Kidney (tissue), 14 donors: ENCODE data around the gene STAP2. TPM values are rescaled to one million over a fixed set of nuclear protein-coding genes. Genes with fewer than 3 reads are reported as not detected.

Experiments
- DNase-seq, 5 donors: peaks; one replicate each; pipeline ENCODE4 v3.0.0-alpha.2; 2013 to 2020
- FAIRE-seq: peaks from 2 replicates; lab custom pipeline; 2012; peaks lifted over from hg19 to GRCh38; lab: Jason Lieb, UNC
- H3K27ac ChIP-seq, 2 donors: one replicate each; pipeline ENCODE4 v1.7.0; 2013; ENCODE audit warnings: low read depth in 2 of 2, low read length in 2 of 2, inconsistent platforms in 1 of 2
- H3K27me3 ChIP-seq: one replicate; pipeline ENCODE4 v1.7.1; 2013; ENCODE audit warnings: low read length, inconsistent platforms; ENCODE audit not compliant: control insufficient read depth, insufficient read depth
- H3K36me3 ChIP-seq, 3 donors: one replicate each; pipeline versions ENCODE4 v1.7.0 to v1.7.1; 2013; ENCODE audit warnings: low read length in 3 of 3, control low read depth in 1 of 3, inconsistent platforms in 1 of 3; ENCODE audit not compliant: insufficient read depth in 3 of 3, control insufficient read depth in 2 of 3
- H3K4me1 ChIP-seq, 3 donors: one replicate each; pipeline versions ENCODE4 v1.7.0 to v1.7.1; 2013; ENCODE audit warnings: low read length in 3 of 3, inconsistent platforms in 1 of 3, low read depth in 1 of 3; ENCODE audit not compliant: control insufficient read depth in 2 of 3, insufficient read depth in 2 of 3
- H3K4me3 ChIP-seq, 3 donors: one replicate each; pipeline versions ENCODE4 v1.7.0 to v1.8.1; 2013; ENCODE audit warnings: low read length in 3 of 3, control low read depth in 1 of 3, inconsistent platforms in 1 of 3
- H3K9ac ChIP-seq, 3 donors: one replicate each; pipeline versions ENCODE4 v1.7.0 to v1.7.1; 2013; ENCODE audit warnings: low read length in 3 of 3, control low read depth in 1 of 3, inconsistent platforms in 1 of 3
- H3K9me3 ChIP-seq, 3 donors: one replicate each; pipeline versions ENCODE4 v1.7.0 to v1.7.1; 2013; ENCODE audit warnings: low read length in 3 of 3, control low read depth in 1 of 3, inconsistent platforms in 1 of 3; ENCODE audit not compliant: control insufficient read depth in 2 of 3, insufficient read depth in 1 of 3
- intact Hi-C: fragments of 100-400 bp; cut with DNase I; formaldehyde crosslinking; loops from one replicate; pipeline ENCODE4 v1.11.1; 2022
- polyA plus RNA-seq: library from polyadenylated mRNA; stranded (reverse); fragments of 350-450 nt; fragmentation: Illumina TruSeq; extraction: RNeasy Lipid Tissue Mini Kit (QIAGEN cat#74804); gene quantifications from one replicate; pipeline ENCODE4 v1.2.3, GENCODE V29; 2014; ENCODE audit warnings: low read depth, low replicate concordance; ENCODE audit not compliant: insufficient read depth
- total RNA-seq: library from RNA; stranded (reverse); fragmentation: NEBNext Ultra II Directional; extraction: Animal tissue kit (Norgen Biotek cat#: 25700); gene quantifications from one replicate; pipeline ENCODE4 v1.2.1, GENCODE V29; 2021
- TF ChIP-seq, protein P1 (sequence below): IDR thresholded peaks from 3 replicates; pipeline ENCODE4 v1.5.1; 2012; ENCODE audit warnings: mild to moderate bottlenecking, moderate library complexity, borderline replicate concordance; ENCODE audit not compliant: insufficient read depth; ENCODE audit errors: extremely low read depth
- donor health status: control.
- donor health status: control.
- donor health status: control.
- donor health status: control.
- donor health status: control.
- donor health status: DM: yes; HTN: yes; CAD: no.
- donor health status: Normal renal cell carcinoma (clear cell type).

Gene STAP2
- total and polyA plus RNA-seq, 2 donors from 2014 or later, result 32.3 to 61.5 TPM

DNA sequence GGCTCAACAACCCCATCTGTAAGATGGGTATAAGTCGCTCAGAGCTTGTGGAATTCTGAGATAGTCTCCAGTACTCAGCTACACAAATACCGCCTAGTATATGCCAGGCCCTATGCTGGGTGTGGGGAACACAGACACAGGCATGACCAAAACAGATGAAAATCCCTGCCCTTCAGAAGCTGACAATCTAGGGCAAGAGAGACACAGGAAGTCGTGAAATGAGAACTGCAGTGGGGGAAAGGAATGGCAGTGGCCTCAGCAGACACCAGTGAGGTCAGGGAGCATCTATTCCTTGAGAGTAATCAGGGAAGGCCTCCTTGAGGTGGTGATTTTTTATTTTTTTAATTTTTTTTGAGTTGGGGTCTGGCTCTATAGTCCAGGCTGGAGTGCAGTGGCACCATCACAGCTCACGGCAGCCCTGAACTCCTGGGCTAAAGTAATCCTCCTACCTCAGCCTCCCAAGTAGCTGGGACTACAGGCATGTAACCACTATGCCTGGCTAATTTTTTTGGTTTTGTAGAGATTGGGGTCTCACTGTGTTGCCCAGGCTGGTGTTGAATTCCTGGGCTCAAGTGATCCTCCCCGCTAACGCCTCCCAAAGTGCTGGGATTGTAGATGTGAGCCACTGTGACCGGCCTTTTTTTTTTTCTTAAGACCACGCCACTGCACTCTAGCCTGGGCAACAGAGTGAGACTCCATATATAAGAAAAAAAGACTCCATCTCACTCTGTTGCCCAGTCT, 39.6 kb downstream of the STAP2 start:
- TF ChIP-seq, protein P1, sequence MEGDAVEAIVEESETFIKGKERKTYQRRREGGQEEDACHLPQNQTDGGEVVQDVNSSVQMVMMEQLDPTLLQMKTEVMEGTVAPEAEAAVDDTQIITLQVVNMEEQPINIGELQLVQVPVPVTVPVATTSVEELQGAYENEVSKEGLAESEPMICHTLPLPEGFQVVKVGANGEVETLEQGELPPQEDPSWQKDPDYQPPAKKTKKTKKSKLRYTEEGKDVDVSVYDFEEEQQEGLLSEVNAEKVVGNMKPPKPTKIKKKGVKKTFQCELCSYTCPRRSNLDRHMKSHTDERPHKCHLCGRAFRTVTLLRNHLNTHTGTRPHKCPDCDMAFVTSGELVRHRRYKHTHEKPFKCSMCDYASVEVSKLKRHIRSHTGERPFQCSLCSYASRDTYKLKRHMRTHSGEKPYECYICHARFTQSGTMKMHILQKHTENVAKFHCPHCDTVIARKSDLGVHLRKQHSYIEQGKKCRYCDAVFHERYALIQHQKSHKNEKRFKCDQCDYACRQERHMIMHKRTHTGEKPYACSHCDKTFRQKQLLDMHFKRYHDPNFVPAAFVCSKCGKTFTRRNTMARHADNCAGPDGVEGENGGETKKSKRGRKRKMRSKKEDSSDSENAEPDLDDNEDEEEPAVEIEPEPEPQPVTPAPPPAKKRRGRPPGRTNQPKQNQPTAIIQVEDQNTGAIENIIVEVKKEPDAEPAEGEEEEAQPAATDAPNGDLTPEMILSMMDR, result no peak
- Histone ChIP-seq H3K4me1 (no peaks in the 10 kb centered on the region), H3K27ac (no peak overlapping the region), H3K4me3 (no peak overlapping the region), H3K9me3 (no peaks in the 10 kb centered on the region), H3K9ac (no peak overlapping the region), H3K27me3 (no peaks in the 10 kb centered on the region), H3K36me3 (no peaks in the 10 kb centered on the region)
- intact Hi-C loops, result no loop called here
- FAIRE-seq, result no peak
- no peak for DNase-seq

DNA sequence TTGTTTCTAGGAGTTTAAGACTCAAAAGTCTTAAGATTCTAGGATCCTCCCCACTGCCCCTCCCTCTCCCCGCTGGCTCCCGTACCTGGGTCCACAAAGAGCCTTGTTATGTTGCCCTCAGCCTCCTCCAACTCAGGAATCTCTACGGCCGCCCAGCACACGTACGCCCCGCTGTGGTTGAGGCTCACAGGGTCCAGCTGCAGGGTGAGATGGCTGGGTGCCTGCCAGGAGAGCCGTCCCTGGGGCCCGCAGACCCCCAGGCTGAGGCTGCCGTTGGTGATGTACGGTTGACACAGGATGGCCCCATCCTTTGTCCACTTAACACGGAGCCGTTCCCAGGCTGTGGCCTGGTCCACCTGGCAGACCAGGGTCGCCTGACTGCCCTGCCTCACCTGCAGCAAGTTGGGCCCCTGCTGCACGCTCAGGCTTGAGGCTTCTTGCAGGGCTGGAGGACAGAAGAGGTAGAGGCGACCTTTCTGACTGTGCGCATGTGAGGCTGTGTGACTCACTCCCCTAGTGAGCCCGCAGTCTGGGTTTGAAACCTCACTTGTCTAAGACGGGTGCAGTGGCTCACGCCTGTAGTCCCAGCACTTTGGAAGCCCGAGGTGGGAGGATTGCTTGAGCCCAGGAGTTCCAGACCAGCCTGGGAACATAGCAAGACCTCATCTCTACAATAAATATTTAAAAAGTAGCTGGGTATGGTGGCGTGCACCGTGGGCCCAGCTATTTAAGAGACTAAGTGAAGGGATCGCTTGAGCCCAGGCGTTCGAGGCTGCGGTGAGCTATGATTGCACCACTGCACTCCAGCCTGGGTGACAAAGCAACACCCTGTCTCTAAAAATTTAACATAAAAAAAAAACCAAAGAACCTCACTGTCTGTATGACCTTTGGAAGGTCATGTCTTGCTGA, 40.5 kb downstream of the STAP2 start:
- H3K36me3 ChIP-seq, result no peaks in the 10 kb centered on the region
- no peaks in the 10 kb centered on the region for H3K27me3 ChIP-seq
- intact Hi-C loops, result no loop called here
- H3K4me1 ChIP-seq, result no peaks in the 10 kb centered on the region
- H3K27ac ChIP-seq, result no peak overlapping the region
- FAIRE-seq (no peak), DNase-seq (no peak)
- no peaks in the 10 kb centered on the region for H3K9me3 ChIP-seq
- H3K4me3 ChIP-seq, result no peak overlapping the region
- TF ChIP-seq, protein P1, result no peak
- H3K9ac ChIP-seq, result no peak overlapping the region

DNA sequence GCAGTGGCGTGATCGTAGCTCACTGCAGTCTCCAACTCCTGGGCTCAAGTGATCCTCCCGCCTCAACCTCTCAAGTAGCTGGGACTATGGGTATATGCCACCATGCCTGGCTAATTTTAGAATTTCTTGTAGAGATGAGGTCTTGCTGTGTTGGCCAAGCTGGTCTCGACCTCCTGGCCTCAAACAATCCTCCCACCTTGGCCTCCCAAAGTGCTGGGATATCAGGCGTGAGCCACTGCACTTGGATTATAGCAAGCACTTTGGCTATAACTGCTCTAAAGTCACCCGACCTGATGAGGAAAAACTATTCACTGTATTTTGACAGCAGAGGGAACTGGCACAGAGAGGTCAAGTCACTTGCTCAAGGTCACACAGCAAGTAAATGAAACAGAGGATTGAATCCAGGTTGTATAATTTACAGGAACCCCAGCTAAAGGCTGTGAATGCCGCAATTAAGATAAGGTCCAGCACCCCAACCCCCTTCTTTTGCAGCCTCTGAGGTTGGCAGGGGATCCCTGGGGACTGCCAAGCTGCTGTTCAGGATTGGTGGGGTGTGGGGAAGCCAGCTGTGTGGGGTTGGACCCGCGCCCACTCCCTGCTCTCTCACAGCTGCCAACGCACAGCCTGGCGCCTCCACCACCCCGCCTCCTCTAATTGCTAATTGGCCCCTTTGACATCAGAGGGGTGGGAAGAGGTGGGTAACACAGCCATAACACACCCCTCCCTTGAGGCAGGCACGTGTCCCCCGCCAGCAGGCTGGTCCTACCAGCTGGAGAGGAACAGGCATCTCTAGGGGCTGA, 42.5 kb downstream of the STAP2 start:
- Histone ChIP-seq H3K27ac (no peak overlapping the region), H3K27me3 (no peaks in the 10 kb centered on the region), H3K9ac (no peak overlapping the region), H3K4me3 (no peak overlapping the region), H3K4me1 (no peaks in the 10 kb centered on the region), H3K9me3 (no peaks in the 10 kb centered on the region), H3K36me3 (no peaks in the 10 kb centered on the region)
- TF ChIP-seq, protein P1, result no peak
- DNase-seq (no peak), FAIRE-seq (no peak)
- intact Hi-C loops, result no loop called here
